ENCODE measurements around the gene ADIRF.
A peak's percentile ranks its signal among the peaks of the same experiment; 100 is the strongest.
"Not testable (repeated sequence)": the region's sequence is repeated elsewhere in the genome, so short reads cannot be mapped to it uniquely, and the experiment has no call there.

Gene ADIRF

DNA sequence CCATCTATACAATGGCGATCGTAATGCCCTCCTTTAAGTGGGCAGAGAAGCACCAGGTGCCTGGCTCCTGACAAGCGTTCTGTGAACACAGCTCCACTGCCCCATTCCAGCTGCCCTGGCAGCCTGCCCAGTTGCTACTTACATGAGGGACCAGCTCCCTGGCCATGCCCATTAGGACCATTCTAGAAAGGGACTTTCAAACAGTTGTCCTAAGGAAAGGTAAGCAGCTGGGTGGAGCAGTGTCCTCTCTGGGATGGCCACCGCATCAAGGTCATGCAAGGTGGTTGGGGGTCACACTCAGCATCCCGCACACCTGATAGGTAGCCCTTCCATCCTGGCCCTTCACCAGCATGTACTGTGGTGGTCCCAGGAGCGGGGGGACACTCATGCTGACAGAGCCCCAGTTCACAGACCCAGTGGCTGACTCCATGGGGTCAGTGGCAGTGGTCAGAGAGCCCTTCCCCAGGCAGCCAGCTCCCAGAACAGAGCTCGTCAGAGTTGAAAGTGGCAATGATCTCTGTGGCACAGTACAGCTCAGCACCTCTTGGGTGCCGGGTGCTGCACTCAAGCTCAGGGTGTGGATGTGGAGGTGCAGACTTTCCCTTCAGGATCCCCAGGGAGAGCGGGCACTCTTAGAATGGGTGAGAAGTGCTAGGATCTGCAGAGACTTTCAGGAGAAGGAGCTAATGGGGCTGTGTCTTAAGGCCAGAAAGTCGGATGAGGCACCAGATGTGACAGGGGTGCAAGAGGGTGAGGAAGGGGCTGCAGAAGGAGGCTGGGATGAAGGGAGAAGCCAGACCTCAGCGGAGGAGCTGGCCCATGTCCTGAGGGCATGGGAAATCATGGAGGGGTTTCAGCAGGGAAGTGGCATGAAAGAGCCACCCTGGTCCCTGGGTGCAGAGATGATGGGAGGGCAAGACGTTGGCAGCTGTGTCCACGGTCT is 21.8 kb upstream of the ADIRF start:
- DNase-seq (ENCODE audit: low spot score): no peak

DNA sequence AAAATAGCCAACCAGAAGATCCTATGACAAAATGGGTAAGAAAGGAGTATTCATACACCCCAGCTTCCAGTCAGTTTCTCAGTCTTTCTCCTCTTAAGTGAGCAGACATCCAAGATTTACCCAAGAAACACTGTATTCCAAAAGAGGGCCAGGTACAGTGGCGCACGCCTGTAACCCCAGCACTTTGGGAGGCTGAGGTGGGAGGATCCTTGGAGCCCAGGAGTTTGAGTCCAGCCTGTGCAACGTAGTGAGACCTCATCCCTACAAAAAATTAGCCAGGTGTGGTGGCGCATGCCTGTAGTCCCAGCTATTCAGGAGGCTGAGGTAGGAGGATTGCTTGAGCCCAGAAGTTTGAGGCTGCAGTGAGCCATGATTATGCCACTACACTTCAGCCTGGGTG is 20.5 kb upstream of the ADIRF start:
- not testable (repeated sequence) for DNase-seq (ENCODE audit: low spot score)

DNA sequence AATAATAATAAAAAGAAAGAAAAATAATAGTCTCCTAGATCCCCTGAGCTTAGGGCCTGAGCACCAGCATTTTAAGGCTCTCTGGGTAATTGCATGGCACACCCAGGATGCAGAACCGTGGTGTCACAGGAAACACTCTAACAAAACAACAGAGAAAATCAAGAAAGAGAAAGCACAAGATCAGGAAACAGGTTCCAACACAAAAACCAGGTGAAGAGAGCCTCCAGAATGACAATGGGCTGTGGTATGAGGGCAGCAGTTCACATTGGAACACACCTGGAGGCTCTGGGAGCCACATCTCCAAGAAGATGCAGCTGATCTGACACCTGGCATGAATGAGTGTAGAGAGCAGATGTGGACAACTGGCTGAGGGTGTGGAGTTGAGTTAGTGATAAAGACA is 17.9 kb upstream of the ADIRF start:
- no peak for DNase-seq (ENCODE audit: low spot score)

DNA sequence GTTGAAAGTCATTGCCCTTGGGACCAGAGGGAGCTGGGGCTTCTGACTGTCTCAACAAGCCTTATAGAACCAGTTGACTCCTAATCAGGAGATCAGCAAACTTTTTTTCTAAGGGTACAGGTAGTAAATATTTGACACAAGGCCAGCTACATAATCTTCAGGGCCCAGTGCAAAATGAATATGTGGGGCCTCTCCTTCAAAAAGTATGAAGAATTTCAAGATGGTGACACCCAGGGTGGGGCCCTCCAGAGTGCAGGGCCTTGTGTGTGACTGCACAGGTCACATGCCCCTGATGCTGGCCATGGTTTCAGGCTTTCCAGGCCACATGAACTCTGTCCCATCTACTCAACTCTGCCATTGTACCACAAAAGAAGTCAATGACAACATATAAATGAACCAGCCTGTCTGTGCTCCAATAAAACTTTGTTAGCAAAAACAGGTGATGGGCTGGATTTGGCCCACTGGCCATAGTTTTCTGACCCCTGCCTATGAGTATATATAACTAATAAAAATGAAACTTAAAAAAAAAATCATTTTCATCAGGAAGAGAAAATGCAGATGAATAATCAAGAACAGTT is 17.0 kb upstream of the ADIRF start:
- DNase-seq (ENCODE audit: low spot score): no peak

DNA sequence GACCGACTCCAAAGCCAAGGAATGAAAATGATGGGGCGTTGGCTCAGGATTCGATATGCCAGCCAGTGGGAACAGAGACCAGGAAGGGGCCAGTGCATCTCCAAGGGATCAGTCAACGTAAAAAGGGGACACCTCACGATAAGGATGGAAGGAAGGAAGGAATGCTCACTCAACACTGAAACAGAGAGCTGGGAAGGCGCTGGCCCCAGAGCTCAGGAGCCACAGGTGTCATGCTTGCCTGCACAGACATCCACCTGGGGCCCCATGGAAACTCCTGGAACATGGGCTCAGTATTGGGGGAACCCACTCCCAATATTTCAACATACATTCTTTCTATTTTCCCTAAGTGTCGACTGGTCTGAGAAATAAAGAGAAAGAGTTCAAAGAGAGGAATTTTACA is 16.2 kb upstream of the ADIRF start:
- no peak for DNase-seq (ENCODE audit: low spot score)

GRCh38 chr10:86952697-86953096 is 15.6 kb upstream of the ADIRF start:
- DNase-seq (ENCODE audit: low spot score): not testable (repeated sequence)

- no peak for DNase-seq (ENCODE audit: low spot score)
Observed at GRCh38 chr10:86953747-86954680, 14.3 kb upstream of the ADIRF start.

- DNase-seq (ENCODE audit: low spot score): no peak
Observed at GRCh38 chr10:86954681-86955500, 13.4 kb upstream of the ADIRF start.

DNA sequence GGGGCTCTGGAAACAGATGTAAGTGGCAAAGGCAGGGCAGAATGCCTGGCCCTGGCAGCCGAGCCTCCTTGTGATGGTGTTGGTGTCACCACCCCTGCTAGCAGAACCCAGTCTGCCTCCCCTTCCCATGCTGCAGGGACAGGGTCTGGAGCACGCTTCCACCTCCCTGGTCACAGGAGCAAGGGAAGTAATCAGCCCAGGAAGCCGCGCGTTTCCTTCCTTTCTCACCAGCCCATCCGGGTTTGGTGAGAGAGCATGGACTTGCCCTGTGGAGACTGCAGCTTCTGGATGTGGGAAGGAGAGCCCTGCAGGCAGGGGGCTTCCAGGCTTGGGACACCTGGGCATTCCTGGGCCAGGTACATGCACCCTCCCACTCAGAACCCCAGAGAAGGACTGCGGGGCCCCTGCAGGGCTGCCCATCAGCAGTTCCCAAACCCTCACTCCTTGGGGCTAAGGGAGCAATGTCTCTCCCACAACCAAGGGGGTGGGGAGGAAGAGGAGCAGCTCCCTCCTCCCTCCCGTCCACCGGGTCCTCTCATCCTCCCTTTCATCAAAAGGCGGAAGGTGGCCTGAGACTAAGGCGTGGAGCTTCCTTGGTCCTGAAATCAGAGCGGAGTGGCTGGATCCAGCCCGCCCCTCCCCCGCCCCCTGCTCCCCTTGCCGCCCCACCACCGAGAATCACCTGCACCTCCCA is 12.6 kb upstream of the ADIRF start:
- DNase-seq (ENCODE audit: low spot score): no peak

DNA sequence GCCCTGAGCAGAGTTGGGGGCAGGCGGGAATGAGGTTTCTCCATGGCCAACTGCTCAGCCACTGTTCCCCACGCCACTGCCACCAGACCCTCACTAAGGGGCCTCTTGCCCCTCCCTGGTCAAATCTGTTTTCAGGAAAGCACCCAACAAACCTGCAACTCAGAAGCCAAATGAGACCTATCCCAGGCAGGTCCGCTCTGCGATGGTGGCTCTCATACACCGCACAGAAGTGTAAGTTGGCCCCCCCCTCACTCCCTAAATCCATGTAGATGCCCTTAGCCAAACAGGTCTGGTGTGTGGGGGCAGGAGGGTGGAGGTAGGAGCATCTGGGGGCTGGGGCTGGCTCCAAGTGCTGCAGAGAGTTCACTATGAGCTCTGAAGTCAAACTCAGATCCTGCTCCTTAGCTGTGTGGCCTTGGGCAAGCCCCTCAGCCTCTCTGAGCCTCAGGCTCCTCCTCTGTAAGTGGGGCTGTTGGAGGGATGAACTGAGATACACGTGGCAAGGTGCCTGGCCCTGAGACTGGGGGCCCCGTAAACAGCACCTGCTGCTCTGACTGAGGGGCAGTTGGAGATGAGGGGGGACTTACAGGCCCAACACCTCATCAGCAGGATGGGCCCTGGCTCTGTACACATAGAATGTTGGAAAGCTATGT is 12.0 kb upstream of the ADIRF start:
- no peak for DNase-seq (ENCODE audit: low spot score)

GRCh38 chr10:86956848-86957448 is 11.3 kb upstream of the ADIRF start:
- no peak for DNase-seq (ENCODE audit: low spot score)

DNA sequence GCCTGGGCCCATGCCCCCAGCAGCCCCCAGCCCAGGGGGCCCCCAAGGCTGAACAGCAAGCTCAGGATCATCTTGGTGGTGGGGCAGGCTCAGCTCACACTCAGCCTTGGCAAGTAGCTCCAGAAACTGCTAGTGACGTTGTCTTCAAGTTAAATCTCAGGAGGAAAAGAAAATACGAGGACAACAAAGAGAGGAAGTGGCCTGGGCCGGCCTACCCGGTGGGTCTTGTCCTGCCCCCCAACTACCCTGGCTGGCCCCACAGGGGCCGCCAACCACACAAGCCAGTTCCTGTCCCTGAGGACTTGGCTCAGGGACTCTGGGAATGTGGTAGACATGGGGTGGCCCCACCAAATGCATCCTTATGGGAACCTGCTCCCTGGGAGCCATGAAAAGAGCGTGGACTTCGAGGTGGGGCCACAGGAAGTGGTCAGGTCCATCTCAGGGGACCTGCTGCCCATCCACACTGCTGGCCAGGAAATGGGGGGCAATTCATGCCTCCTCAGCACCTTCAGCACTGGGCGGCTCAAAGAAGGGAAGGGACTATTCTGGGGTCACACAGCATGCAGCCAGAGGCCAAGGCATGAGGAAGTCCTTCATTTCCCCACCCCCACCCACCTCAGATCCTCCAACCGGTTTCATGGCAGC is 10.7 kb upstream of the ADIRF start, which contains the start of gene MMRN2:
Gene MMRN2 (minus strand): TSS at position 145 of the 645 bp plus-strand sequence. CDS start 74 bp downstream, at position 71.
- no peak for DNase-seq (ENCODE audit: low spot score)

GRCh38 chr10:86958116-86958900 is 10.0 kb upstream of the ADIRF start, which contains the start of gene SNCG:
SNCG (plus strand) TSS chr10:86958599; CDS start chr10:86958698, 99 bp downstream.
- DNase-seq (ENCODE audit: low spot score): no peak

DNA sequence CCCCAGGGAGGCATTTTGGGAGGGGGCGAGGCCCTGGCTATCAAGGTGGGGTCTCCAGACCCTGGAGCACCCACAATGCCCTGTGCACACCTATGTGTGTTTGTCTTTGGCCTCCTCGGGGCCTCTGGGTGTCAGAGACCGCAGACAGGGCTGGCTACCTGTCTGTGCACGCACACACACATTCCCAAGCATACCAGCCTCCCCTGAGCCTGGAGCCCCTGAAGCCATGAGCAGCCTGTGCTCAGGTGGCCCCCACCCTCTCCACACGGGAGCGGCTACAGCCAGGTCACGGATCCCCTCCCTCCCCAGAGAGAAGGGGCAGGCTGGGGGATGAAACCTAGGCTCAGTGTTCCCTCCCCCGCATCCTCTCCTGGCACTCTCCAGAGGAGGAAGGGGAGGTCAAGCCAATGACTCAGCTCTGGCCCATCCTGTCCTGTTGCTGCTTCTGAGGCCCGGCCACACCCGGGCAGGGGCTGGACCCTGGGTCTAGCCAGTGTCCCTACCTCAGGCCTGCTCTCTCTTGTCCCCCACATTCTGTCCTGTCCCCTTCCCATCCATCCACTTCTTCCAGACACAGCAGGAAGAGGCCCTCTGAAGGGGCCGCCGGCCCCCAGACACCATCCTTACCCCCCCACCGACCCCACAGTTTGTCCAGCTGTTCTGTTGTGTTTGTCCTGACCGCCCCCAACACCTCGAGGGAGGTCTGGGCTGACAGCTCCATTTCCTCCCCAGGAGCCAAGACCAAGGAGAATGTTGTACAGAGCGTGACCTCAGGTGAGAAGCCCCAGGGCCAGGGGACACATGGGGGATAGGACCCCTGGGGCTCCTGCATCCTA is 9.2 kb upstream of the ADIRF start:
- DNase-seq (ENCODE audit: low spot score): no peak

DNA sequence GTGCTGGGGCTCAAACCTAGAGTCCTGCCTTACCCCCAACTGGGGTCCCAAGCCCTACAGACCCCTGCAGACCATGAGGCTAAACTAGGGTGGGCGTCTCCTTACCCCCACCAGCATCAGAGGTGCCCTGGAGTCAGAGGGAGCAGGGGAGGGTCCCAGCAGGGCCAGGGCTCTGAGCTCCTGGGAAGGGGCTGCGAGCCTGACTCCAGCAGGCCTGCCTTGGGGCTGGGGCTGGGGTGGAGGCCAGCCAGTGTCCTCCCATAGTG is 8.6 kb upstream of the ADIRF start:
- DNase-seq (ENCODE audit: low spot score): no peak

DNA sequence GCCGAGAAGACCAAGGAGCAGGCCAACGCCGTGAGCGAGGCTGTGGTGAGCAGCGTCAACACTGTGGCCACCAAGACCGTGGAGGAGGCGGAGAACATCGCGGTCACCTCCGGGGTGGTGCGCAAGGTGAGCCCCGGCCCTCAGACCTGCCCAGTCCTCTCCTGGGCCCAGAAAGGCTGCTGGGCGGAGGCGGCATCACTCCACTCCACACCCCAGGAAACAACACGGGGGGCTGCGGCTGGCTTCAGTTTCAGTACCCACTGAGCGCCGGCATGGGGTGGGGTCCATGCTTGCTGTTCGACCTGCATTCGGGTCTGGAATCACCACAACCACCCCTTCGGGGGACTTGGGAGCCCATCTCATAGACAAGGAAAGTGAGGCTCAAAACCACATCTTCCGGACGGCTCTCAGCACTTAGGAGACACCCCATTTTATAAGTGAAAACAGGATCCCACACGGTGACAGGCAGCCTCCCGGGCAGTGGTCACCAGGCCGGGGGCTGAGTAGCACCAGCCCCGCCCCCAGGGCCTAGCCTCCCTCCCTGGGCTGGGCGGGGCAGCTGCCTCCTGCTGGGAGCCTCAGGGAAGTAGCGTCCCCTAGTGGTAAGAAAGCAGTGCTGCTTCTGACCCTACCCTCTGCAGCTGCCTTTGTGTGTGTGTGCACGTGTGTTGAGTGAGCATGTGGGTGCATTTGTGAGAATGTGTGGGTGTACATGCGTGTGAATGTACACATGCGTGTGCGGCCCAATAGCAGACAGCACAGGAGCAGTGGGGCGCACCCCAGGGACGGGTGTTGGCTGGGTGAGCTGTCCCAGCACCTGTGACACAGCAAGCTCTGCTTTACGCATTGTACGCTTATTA is 8.0 kb upstream of the ADIRF start:
- DNase-seq (ENCODE audit: low spot score): peak; percentile 56
